Mammary epithelial cell (primary cell): ENCODE results near the gene HLA-DRB1.

ENCODE experiments used
- CTCF ChIP-seq, 2 donors: IDR thresholded peaks in 1 of 2; conservative IDR thresholded peaks in 1 of 2; 2 replicates each; pipeline ENCODE4 v1.5.1; 2011 to 2012; ENCODE audit warnings: inconsistent platforms in 2 of 2, low read length in 2 of 2, mild to moderate bottlenecking in 2 of 2, control low read depth in 1 of 2, low read depth in 1 of 2; ENCODE audit not compliant: insufficient read depth in 1 of 2; ENCODE audit errors: extremely low read depth in 1 of 2
- EZH2 ChIP-seq: IDR thresholded peaks from 2 replicates; pipeline ENCODE4 v1.6.1; 2012; ENCODE audit warnings: low read length, inconsistent platforms, borderline replicate concordance

- peak; percentile 25 to 52 for TF ChIP-seq CTCF (conservative IDR thresholded peaks at IDR 0.05 in 1 of 2, IDR thresholded peaks at IDR 0.05 in 1 of 2; ENCODE audit: extremely low read depth in 1 of 2, insufficient read depth in 1 of 2, low read depth in 1 of 2, low read length in 2 of 2)
- TF ChIP-seq EZH2: no peak
Observed at GRCh38 chr6:32622545-32623401, 33.1 kb upstream of the HLA-DRB1 start.
